AG10803 (cell line): ENCODE measurements around the gene ELFN2.
"Not testable (repeated sequence)": the region's sequence is repeated elsewhere in the genome, so short reads cannot be mapped to it uniquely, and the experiment has no call there.

ENCODE experiments used
- DNase-seq: peaks from one replicate; pipeline ENCODE4 v3.0.0; 2010; ENCODE audit warnings: low read depth
- H3K4me3 ChIP-seq: 2 replicates; pipeline ENCODE4 v1.5.1; 2011; ENCODE audit warnings: mild to moderate bottlenecking, low read length, control low read depth
- CTCF ChIP-seq: conservative IDR thresholded peaks from 2 replicates; pipeline ENCODE4 v1.5.1; 2011; ENCODE audit warnings: mild to moderate bottlenecking, low read length, control low read depth, inconsistent platforms

Gene ELFN2

GRCh38 chr22:37471727-37472417 lies 44.6 kb upstream of the ELFN2 start:
- no peak for DNase-seq
- H3K4me3 ChIP-seq, result no peak overlapping the region
- no peak for TF ChIP-seq CTCF

- TF ChIP-seq CTCF, result no peak
- peak; percentile 35 for DNase-seq
- no peak overlapping the region for H3K4me3 ChIP-seq
Measured at GRCh38 chr22:37470087-37470445, 42.8 kb upstream of the ELFN2 start.

- DNase-seq, result no peak
- H3K4me3 ChIP-seq, result no peak overlapping the region
- no peak for TF ChIP-seq CTCF
Measured at GRCh38 chr22:37469416-37470086, 42.3 kb upstream of the ELFN2 start.

- not testable (repeated sequence) for H3K4me3 ChIP-seq, DNase-seq
Measured at GRCh38 chr22:37468201-37468695, 41.0 kb upstream of the ELFN2 start.

- TF ChIP-seq CTCF, result no peak
- no peak overlapping the region for H3K4me3 ChIP-seq
- DNase-seq, result no peak
Measured at GRCh38 chr22:37467391-37467955, 40.2 kb upstream of the ELFN2 start.

GRCh38 chr22:37464181-37464580 lies 36.9 kb upstream of the ELFN2 start:
- no peak for TF ChIP-seq CTCF
- H3K4me3 ChIP-seq, result no peak overlapping the region
- no peak for DNase-seq

GRCh38 chr22:37462983-37463382 lies 35.7 kb upstream of the ELFN2 start:
- no peak for TF ChIP-seq CTCF
- DNase-seq, result peak; percentile 23
- H3K4me3 ChIP-seq, result no peak overlapping the region
